HG02642 (cell line): Measurements from ENCODE around the gene FHOD1.

Source experiments
- ATAC-seq: cut with Tn5 transposase; IDR thresholded peaks from one replicate; pipeline ENCODE4 v1.9.1; 2021; ENCODE audit warnings: mild to moderate bottlenecking; ENCODE audit not compliant: unreplicated experiment, poor library complexity

The FHOD1 gene

DNA sequence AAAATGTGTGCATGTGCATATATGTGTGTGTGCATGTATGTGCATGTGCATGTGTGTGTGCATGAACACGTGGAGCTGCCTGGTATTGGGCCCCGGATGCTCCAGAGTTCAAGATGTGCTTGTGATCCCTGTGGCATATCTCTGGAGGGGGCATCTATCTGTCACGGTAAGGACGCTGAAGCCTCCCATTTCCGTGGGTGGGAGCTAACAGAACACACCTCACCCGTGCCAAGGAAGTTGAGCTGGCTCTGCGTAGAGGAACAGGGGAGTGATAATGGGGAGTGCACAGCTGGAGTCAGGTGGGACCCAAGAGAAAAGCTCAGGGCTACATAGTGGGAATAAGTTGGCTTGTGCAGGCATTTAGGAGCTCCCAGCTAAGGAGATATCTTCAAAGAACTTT, 35.6 kb downstream of the FHOD1 start:
- no peak for ATAC-seq

DNA sequence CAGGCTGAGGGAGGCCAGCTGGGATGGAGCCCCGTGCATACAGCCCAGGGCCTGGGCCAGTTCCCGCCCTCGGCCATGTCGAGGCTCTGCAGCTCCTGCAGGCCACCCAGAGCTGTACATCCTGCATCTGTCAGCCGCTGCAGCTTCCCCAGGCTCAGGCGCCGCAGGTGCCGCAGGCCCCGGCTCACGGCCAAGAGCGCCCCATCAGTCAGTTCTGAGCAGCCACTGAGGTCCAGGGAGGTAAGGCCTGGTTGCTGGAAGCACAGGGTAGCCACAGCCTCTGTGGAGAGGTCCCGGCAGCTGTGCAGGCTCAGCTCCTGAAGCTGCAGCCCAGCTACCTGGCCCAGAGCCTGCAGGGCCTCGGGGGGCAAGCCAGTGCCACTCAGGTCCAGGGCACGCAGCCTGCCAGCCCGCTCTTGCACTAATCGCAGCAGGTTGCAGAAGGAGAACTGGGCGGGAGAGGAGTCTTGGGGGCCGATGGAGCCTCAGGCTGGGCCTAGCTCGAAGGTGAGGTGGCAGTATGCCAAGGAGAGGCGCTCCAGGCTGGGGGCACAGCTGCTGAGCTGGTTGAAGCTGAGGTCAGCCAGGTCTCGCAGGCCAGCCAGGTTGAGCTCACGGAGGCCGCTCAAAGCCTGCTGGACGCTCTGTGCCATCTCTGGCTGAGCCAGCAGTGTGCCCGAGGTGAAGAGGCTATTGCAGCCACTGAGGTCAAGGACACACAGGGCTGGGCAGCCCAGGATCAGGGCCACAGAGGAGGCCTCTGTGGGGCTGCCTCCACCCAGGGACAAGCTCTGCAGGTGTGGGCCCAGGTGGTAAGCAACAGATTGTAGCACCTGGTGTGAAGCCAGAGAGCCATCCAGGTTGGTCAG, 37.0 kb downstream of the FHOD1 start:
- no peak for ATAC-seq

DNA sequence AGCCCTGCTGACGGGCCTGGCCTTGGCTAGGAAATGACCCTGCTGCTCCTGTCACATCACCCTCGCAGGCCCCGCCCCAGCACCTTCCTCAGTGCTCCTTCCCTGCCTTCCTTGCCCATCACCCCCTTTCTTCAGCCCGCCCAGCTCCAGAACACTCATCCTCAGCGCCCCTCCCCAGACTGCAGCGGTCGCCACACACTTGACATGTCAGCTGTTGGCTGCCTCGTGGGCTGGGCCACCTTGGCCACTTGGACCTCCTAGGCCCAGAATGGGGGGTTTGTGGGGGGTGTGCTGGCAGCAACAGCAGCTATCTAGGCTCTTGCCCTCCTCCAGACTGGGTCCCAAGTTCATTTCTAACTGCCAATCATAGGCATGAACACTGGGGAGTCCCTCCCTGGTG, 37.7 kb downstream of the FHOD1 start:
- ATAC-seq: no peak

DNA sequence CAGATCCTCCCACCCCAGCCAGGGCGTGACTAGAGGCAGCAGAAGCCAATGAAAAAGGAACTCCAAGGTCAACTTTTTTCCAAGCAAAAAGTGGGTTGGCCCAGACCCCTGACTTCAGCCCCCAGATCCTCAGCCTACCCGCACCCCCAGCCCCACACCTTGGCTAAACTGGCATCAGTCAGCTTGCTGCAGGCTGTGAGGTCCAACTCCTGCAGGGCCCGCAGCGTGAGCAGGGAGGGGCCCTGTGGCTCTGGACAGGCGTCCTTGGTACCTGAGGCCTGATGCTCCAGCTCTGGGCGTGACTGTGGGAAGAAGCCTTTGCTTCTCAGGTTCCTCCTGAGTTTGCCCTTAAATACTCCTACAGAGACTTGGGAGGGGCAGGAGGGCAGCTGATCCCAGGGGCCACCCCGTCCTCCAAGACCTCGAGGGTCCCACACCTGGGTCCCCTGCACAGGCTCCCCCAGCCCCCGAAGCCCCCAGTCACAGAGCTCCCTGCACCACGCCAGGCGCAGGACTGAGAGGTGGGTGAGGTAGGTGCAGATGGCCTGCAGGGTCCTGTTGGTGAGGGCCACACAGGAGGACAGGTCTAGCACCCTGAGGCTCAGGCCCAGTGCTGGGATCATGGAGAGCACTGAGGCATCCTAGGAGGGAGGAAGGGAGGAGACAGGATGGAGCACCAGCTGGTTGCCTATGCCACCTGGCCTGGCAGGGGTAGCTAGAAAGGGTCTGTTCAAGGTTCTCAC, 39.0 kb downstream of the FHOD1 start:
- ATAC-seq: no peak

DNA sequence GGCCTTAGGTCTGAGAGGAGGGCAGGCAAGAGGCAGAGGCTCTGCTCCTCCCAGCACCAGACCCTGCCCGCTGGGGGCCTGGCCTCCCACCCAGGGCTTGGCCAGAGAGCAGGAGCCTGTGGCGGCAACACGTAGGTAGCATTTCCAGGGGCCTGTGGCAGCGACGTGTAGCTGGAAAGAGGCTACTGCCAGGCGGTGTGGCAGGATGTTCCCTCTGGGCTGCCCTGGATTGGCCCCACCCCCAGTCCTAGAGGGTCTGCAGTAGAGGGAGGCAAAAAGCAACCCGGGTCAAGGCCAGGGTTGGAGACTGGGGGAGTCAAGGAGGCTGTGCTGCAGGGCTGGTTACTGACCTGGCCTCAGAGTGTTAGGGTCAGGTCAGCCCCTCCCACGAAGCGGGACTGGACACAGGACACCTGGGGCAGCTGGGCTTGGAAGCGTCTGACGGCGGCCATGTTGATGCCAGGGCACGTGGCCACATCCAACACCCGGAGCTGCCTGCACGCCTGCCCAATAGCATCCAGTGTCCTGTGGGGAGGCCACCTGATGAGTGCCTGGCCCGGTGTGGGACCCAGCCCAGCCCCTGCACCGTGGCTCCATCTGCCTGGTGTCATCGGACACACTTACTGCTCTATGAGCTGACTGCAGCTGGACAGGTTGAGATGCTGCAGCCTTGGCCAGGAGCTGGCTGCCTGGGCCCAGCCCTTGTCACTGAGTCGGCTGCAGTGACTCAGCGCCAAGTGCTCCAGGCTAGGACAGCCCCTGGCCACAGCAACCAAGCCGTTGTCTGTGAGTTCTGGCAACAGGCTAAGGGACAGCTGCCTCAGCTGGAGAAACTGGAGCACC, 39.8 kb downstream of the FHOD1 start:
- no peak for ATAC-seq

DNA sequence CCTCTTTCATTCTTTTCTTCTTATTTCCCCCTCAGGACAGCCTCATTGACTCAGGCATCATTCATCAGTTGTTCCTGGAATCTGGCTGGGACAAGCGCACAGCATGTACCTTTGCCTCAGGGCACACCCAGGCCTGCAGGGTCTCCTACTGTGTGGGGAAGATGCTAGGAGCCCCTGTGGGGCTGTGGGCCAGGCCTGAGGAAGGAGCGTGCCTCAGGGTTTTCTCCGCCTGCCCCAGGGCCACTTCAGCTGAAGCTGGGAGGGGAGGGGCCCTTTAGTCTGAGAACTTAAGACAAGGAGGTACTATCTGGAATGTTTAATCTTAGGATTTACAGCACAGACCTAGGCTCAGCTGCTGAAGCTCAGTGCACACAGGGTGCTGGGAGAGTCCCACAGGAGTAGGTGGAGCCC, 40.4 kb downstream of the FHOD1 start:
- no peak for ATAC-seq

DNA sequence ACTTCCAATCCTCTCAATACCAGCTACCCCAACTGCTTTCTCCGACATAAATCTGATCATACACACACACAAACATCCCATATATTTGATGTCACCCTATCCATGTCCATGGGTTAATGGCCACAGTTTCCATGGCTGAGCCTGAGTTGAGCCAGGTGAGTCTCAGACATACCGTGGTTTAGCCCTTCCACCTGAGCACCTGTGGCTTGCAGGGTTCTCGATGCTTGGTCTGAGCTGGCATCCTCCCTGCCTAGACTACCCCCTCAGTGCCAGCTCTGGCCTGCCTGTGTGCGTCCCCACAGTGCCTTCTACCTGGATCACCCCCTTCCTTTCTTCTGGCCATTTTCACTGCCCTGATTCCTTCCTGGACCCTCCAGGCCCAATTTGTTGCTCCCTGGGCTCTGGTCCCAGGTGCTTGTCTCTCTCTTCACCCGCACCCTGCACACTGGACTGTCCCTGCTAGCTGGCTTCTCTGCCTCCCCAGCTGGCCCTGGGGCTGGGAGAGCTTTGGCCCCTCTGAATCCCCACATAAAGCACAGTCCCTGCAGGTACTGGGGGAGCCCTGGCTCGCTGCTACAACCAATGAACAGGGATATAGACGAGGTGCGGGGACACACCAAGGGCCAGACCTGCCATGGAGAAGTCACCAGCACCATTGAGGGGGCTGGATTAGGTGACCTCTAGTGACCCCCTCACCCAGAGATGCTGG, 41.0 kb downstream of the FHOD1 start:
- no peak for ATAC-seq

DNA sequence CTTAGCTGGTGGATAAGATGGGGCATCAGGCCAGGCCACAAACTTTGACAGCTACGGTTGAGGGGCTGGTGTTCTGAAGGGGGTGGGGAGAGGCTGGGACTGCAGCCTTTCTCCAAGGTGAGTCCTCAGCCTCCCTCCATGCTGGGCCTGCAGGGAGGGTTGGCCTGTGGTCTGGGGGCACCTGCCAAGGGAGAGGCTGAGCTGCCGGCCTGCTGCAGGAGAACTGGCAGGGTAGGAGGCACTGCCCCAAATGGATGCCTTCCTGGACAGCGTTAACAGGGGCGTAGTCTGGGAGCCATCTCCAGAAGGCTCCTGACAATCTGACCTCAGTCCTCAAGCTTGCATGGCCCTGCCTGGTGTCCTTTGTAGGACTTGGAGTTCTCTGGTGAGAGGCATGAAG, 43.2 kb downstream of the FHOD1 start:
- no peak for ATAC-seq

DNA sequence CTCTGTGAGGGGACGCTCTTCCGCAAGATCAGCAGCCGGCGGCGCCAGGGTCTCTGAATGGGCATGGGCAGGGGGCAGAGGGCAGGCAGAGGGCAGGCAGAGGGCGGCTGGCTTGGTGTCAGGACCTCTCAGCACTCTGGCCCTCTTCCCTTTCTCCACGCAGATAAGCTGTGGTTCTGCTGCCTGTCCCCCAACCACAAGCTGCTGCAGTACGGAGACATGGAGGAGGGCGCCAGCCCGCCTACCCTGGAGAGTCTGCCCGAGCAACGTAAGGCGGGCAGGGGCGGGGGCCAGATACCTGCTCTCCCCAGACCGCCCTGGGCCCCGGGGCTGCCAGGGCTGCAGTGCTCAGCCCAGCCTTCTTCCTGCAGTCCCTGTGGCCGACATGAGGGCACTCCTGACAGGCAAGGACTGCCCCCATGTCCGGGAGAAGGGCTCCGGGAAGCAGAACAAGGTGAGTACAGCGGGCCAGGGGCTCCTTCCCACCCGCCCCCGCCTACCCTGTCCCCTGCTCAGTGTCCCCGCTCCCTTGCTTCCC, 44.3 kb downstream of the FHOD1 start:
- ATAC-seq: no peak

DNA sequence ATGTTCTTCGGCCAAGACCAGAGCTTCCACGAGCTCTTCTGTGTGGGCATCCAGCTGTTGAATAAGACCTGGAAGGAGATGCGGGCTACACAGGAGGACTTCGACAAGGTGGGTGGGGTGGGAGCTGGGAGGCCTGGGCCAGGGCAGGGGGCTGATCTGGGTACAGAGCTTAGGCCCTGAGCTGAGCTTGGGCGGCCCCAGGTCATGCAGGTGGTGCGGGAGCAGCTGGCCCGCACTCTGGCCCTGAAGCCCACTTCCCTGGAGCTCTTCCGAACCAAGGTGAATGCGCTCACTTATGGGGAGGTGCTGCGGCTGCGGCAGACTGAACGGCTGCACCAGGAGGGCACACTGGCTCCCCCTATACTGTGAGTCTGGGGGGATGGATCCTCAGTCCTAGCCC, 44.9 kb downstream of the FHOD1 start:
- no peak for ATAC-seq

DNA sequence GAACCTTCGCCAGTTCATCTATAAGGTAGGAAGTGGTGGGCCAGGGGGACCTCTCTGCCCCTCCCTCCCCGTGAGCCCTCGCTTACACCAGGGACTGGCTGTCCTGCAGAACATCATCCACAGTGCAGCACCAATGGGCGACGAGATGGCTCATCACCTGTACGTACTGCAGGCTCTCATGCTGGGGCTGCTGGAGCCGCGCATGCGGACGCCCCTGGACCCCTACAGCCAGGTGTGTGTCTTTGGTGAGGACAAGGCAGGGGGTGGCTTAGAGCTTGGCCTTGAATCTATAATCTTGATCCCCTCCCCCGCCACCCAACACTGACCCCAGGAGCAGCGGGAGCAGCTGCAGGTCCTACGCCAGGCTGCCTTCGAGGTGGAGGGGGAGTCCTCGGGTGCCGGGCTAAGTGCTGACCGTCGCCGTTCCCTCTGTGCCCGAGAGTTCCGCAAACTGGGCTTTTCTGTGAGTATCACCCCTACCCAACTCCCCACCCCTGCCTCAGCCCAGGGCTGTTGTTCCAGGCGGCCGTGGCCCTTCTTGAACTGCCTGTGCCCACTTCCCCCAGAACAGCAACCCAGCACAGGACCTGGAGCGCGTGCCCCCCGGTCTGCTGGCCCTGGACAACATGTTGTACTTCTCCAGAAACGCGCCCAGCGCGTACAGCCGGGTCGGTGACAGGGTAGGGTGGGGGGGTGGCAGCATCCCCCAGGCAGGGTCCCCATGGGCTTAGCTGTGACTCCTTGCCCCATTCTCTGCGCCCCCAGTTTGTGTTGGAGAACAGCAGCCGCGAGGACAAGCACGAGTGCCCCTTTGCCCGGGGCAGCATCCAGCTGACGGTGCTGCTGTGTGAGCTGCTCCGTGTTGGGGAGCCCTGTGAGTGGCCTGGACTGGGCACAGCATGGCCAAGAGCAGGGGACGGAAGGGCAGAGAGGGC, 45.6 kb downstream of the FHOD1 start:
- no peak for ATAC-seq

DNA sequence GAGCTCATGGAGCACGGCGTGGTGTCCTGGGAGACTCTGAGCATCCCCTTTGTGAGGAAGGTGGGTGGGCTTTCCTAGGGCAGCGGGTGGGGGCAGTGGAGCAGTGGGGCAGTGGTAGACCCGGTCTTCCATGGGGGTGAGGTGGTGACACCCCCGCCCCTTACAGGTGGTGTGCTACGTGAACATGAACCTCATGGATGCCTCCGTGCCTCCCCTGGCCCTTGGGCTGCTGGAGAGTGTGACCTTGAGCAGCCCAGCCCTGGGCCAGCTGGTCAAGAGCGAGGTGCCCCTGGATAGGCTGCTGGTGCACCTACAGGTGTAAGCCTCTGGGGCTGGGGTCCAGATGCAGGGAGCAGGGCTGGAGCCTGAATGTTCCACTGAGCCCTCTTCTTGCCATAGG, 46.8 kb downstream of the FHOD1 start:
- no peak for ATAC-seq

DNA sequence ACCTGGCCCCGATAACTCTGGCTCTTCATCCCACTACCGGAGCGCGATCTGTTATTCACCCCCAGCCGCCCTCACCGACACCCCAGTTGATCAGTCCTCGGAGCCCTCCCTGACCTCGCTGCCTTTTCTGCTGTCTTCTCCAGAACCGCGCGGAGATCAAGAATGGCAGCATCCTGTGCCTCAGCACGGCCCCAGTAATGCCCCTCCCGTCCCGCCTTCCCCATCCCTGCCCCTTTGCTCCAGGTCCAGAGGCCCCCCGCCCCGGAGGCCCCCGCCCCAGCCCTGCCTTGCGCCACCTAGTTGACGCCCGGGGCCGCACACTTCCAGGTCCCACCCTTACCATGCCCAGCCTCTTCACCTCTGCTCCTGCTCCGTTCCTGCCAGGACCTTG, 47.5 kb downstream of the FHOD1 start:
- no peak for ATAC-seq

DNA sequence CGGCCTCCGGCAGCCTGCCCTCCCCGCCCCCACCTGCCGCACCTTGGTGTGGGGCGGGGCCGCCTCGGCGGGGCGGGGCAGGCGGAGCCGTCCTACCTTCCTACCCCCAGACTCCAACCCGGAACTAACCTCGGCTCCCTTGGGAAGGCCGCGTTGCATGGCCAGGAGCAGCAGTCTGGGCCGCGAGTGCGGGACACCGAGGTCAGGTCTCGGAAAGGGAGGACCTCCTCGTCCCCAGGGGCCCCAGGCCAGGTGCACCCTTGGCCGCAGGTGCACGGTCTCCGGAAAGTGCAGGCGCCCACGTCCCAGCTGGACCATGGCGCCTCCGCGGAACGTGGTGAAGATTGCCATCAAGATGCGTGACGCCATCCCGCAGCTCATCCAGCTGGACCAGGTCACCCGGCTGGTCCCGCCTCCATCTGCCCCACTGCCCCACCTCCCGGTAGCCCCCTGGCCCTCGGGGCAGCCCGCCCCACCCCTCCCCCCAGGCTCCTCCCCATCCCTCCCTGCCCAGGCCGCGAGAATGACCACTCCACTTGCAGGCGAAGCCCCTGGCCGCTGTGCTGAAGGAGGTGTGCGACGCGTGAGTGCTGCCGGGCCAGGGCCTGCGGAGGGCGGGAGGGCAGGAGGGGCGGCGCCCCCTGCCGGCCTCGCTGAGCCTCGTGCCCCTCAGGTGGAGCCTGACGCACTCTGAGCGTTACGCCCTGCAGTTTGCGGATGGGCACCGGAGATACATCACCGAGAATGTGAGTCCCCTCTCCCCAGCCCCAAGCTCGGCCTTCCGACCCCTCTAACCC, 48.1 kb downstream of the FHOD1 start, which contains the start of gene ELMO3:
Gene ELMO3 (plus strand): TSS at position 121 of the 797 bp plus-strand sequence. CDS start 196 bp downstream, at position 317.
- no peak for ATAC-seq

DNA sequence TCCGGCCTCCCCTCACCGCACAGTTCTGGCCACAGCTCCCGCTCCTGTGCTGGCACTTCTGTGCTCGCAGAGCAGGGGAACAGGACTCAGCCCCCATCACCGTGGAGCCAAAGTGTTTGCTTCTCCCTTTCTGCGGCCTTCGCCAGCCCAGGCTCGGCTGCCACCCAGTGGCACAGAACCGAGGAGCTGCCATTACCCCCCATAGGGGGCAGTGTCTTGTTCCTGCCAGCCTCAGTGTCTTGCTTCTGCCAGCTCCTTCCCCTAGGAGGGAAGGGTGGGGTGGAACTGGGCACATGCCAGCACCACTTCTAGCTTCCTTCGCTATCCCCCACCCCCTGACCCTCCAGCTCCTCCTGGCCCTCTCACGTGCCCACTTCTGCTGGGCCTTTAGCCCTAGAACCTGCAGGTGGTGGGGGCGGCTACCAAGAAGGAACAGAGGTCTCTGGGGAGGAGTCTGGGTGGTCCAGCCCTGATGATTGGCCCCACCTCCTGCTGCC, 49.0 kb downstream of the FHOD1 start:
- ATAC-seq: no peak

DNA sequence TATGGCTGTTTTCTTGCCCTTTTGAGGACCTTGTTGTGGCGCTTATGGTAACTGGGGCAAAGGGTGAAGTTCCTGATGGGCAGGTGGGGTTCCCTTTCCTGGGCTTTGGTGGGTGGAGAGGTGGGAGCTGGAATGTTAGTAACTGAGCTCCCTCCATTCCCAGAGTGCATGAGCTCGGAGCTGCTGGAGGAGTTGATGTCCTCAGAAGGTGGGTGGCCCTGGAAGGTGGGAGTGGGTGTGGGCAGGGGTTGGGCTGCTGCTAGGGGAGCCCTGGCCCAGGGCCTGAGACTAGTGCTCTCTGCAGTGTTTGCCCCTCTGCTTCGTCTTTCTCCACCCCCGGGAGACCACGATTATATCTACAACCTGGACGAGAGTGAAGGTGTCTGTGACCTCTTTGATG, 49.6 kb downstream of the FHOD1 start:
- no peak for ATAC-seq

DNA sequence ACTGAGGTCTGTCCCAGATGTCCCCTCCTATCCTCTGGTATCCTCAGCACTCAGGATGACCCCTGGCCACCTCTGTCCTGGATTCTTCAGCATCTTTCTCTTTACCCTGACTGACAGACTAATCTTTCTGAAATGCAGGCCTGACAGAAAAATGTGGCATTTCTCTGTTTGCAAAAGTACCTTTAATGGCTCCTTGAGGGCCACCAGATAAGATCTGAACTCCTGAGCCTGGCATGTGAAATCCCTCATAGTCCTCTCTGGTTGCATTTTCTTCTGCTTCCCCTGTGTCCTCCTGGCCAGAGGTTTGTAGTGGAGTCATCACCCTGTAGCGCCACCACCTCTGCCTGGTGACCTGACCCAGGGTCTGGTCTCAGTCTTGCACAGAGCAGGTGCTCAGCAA, 50.4 kb downstream of the FHOD1 start:
- ATAC-seq: no peak

DNA sequence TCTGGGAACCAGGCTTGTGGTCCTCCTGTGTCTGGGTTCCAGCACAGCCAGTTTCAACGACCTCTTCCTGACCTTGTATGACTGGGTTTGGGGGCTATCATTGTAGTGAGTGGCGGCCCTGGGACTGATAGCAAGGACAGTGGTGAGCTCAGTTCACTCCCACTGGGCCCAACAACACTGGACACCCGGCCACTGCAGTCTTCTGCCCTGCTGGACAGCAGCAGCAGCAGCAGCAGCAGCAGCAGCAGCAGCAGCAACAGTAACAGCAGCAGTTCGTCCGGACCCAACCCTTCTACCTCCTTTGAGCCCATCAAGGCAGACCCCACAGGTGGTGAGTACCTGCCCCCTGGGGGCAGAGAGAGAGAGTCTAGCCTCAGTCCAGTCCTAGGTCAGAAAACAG, 51.6 kb downstream of the FHOD1 start:
- no peak for ATAC-seq
